ENCODE measurements around the gene RANBP9.

The RANBP9 gene

GRCh38 chr6:13591205-13591921 is 120.3 kb downstream of the RANBP9 start:
- DNase-seq, result no peak

- DNase-seq, result no peak
Measured at GRCh38 chr6:13590574-13591153, 121.0 kb downstream of the RANBP9 start.

- no peak for DNase-seq
Measured at GRCh38 chr6:13589801-13590200, 121.8 kb downstream of the RANBP9 start.

GRCh38 chr6:13586603-13587542 is 124.8 kb downstream of the RANBP9 start:
- DNase-seq, result no peak

- no peak for DNase-seq
Measured at GRCh38 chr6:13581700-13582229, 129.9 kb downstream of the RANBP9 start.

GRCh38 chr6:13579911-13580310 is 131.7 kb downstream of the RANBP9 start:
- no peak for DNase-seq

- DNase-seq, result no peak
Measured at GRCh38 chr6:13577926-13578325, 133.7 kb downstream of the RANBP9 start.

GRCh38 chr6:13576017-13576416 is 135.6 kb downstream of the RANBP9 start:
- no peak for DNase-seq

GRCh38 chr6:13575377-13575775 is 136.3 kb downstream of the RANBP9 start:
- no peak for DNase-seq

GRCh38 chr6:13574571-13575376 is 136.9 kb downstream of the RANBP9 start, which contains the start of gene SIRT5:
Gene SIRT5 (plus strand): TSS chr6:13574601. CDS start chr6:13584111, 9,510 bp downstream.
- peak; percentile 79 to 89 for DNase-seq

GRCh38 chr6:13574149-13574570 is 137.5 kb downstream of the RANBP9 start:
- DNase-seq, result peak; percentile 90 to 95

- peak; percentile 3 to 9 for DNase-seq
Measured at GRCh38 chr6:13573669-13574110, 137.9 kb downstream of the RANBP9 start.

- no peak for DNase-seq
Measured at GRCh38 chr6:13572951-13573654, 138.5 kb downstream of the RANBP9 start.

GRCh38 chr6:13572240-13572639 is 139.4 kb downstream of the RANBP9 start:
- DNase-seq, result no peak

Measured in SHP77 (cell line).